Neuronal stem cell (in vitro differentiated cells): ENCODE data around the gene RAPGEF3.
A peak's percentile ranks its signal among the peaks of the same experiment; 100 is the strongest.

ENCODE experiments used
- DNase-seq: peaks from one replicate; pipeline ENCODE4 v3.0.0-alpha.2; 2013; ENCODE audit warnings: low spot score
- H2AFZ ChIP-seq: one replicate; pipeline ENCODE4 v1.6.1; 2013; ENCODE audit warnings: mild to moderate bottlenecking, low read length, inconsistent platforms
- H2AK5ac ChIP-seq: 2 replicates; pipeline ENCODE4 v1.6.1; 2013; ENCODE audit warnings: low read depth, mild to moderate bottlenecking, inconsistent platforms, low read length, moderate library complexity, mixed read lengths
- H2BK120ac ChIP-seq: 2 replicates; pipeline ENCODE4 v1.6.1; 2013; ENCODE audit warnings: low read depth, mild to moderate bottlenecking, inconsistent platforms, low read length, moderate library complexity, mixed read lengths
- H2BK12ac ChIP-seq: one replicate; pipeline ENCODE4 v1.6.1; 2013; ENCODE audit warnings: low read length, inconsistent platforms
- H2BK15ac ChIP-seq: 2 replicates; pipeline ENCODE4 v1.6.1; 2013; ENCODE audit warnings: mild to moderate bottlenecking, low read length, inconsistent platforms, mixed read lengths
- H2BK5ac ChIP-seq: one replicate; pipeline ENCODE4 v1.6.1; 2013; ENCODE audit warnings: inconsistent platforms, mild to moderate bottlenecking, low read length, moderate library complexity
- H3K14ac ChIP-seq: one replicate; pipeline ENCODE4 v1.6.1; 2013; ENCODE audit warnings: low read length, inconsistent platforms
- H3K18ac ChIP-seq: 2 replicates; pipeline ENCODE4 v1.6.1; 2013; ENCODE audit warnings: low read length, inconsistent platforms
- H3K23ac ChIP-seq: 2 replicates; pipeline ENCODE4 v1.6.1; 2013; ENCODE audit warnings: low read depth, mild to moderate bottlenecking, mixed read lengths, low read length, inconsistent platforms; ENCODE audit not compliant: poor library complexity
- H3K27ac ChIP-seq: replicated peaks from 3 replicates; pipeline ENCODE4 v1.5.1; 2013; ENCODE audit warnings: low read length, inconsistent platforms
- H3K27me3 ChIP-seq, 3 experiments: 2 replicates each; pipeline ENCODE4 v1.6.1; 2013; ENCODE audit warnings: low read length in 3 of 3, mild to moderate bottlenecking in 2 of 3, inconsistent platforms in 1 of 3, low read depth in 1 of 3, mixed read lengths in 1 of 3, moderate library complexity in 1 of 3; ENCODE audit not compliant: control insufficient read depth in 3 of 3, insufficient read depth in 3 of 3
- H3K36me3 ChIP-seq, 2 donors: replicated peaks in 1 of 2; 2 replicates each; pipeline ENCODE4 v1.6.1; 2013; ENCODE audit warnings: low read length in 2 of 2; ENCODE audit not compliant: control insufficient read depth in 2 of 2, insufficient read depth in 2 of 2
- H3K4ac ChIP-seq: 2 replicates; pipeline ENCODE4 v1.6.1; 2013; ENCODE audit warnings: inconsistent platforms, mild to moderate bottlenecking, low read length, moderate library complexity
- H3K4me1 ChIP-seq, 2 donors: 1 replicate in 1 of 2; 2 replicates in 1 of 2; pipeline ENCODE4 v1.6.1; 2013; ENCODE audit warnings: low read length in 2 of 2, low read depth in 1 of 2; ENCODE audit not compliant: control insufficient read depth in 2 of 2, insufficient read depth in 1 of 2
- H3K4me2 ChIP-seq: one replicate; pipeline ENCODE4 v1.6.1; 2013; ENCODE audit warnings: mild to moderate bottlenecking, low read length, inconsistent platforms; ENCODE audit not compliant: insufficient read depth, poor library complexity, severe bottlenecking
- H3K4me3 ChIP-seq, 2 donors: 2 replicates each; pipeline ENCODE4 v1.5.1; 2013; ENCODE audit warnings: low read length in 2 of 2, mild to moderate bottlenecking in 2 of 2, inconsistent platforms in 1 of 2, moderate library complexity in 1 of 2
- H3K79me1 ChIP-seq: one replicate; pipeline ENCODE4 v1.6.1; 2013; ENCODE audit warnings: low read depth, mild to moderate bottlenecking, inconsistent platforms, low read length, moderate library complexity
- H3K9ac ChIP-seq: one replicate; pipeline ENCODE4 v1.6.1; 2013; ENCODE audit warnings: mild to moderate bottlenecking, low read depth, low read length, inconsistent platforms; ENCODE audit not compliant: poor library complexity
- H3K9me3 ChIP-seq, 2 donors: replicated peaks in 1 of 2; 2 replicates each; pipeline versions ENCODE3 to v1.6.1; 2013; ENCODE audit warnings: low read length in 2 of 2, mild to moderate bottlenecking in 2 of 2, inconsistent platforms in 1 of 2, low read depth in 1 of 2, mixed read lengths in 1 of 2, moderate library complexity in 1 of 2; ENCODE audit not compliant: control insufficient read depth in 2 of 2, insufficient read depth in 1 of 2
- H4K8ac ChIP-seq: one replicate; pipeline ENCODE4 v1.6.1; 2013; ENCODE audit warnings: low read depth, mild to moderate bottlenecking, inconsistent platforms, low read length, moderate library complexity
- H4K91ac ChIP-seq: one replicate; pipeline ENCODE4 v1.6.1; 2013; ENCODE audit warnings: low read length, low read depth, mild to moderate bottlenecking, inconsistent platforms; ENCODE audit not compliant: poor library complexity
- WGBS, 2 donors: extraction: QIAGEN DNeasy Blood & Tissue Kit; methylation state at CpG; one replicate each; pipeline ENCODE4 v1.1.7; 2013; ENCODE audit warnings: missing lambda C conversion rate in 2 of 2, mixed read lengths in 1 of 2; ENCODE audit not compliant: insufficient read length in 2 of 2, insufficient replicate concordance in 1 of 2; ENCODE audit errors: extremely low coverage in 2 of 2; 5-methylcytosine and 5-hydroxymethylcytosine counted together

The RAPGEF3 gene

GRCh38 chr12:47751561-47751960 lies 7.1 kb downstream of the RAPGEF3 start:
- Histone ChIP-seq H3K23ac (peak overlapping the region; percentile 35), H4K91ac (no peak overlapping the region), H3K14ac (no peak overlapping the region), H2BK15ac (peak overlapping the region; percentile 42), H3K36me3 (no peaks in the 10 kb centered on the region), H3K79me1 (no peaks in the 10 kb centered on the region), H3K4ac (no peak overlapping the region), H3K9ac (no peak overlapping the region), H3K4me3 (peak overlapping the region in 1 of 2 donors; percentile 20), H3K4me1 (peaks cover 0 to 5% of the 10 kb centered on the region in 2 donors), H3K9me3 (no peaks in the 10 kb centered on the region), H4K8ac (no peak overlapping the region), H3K18ac (peak overlapping the region; percentile 39), H2BK120ac (no peak overlapping the region), H2BK12ac (no peak overlapping the region), H2AFZ (no peak overlapping the region), H3K27me3 (no peaks in the 10 kb centered on the region), H2AK5ac (peak overlapping the region; percentile 67), H3K27ac (no peak overlapping the region), H2BK5ac (no peak overlapping the region), H3K4me2 (no peak overlapping the region)
- WGBS, 2 donors, result no CpG with 5 or more reads among the region's 9 CpGs
- no peak for DNase-seq

DNA sequence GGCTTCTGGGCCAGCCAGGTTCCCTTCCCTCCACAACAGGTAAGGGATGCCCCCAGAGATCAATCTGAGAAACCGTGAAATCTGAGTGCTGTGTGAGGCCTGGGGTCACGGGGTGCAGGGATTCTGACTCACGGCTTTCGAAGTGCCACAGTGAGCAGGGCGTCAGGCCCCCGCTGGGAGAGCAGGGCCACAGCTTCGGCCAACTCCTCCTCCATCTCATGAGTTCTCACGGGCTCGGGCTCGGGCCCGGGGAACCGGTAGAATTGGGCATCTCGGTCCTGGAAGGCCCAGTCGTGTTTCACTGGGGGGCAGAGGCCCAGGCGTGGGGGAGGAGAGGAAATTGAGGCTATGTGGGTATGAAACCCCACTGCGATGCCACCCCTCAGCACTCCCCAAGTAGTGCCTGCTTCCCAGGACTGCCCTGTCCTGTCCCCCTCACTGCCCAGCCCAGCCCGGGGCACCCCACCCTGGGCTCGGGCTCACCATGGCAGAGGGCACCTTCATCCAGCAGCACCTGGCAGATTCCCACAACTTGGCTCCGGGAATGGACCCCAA lies 7.7 kb downstream of the RAPGEF3 start:
- no CpG with 5 or more reads among the region's 19 CpGs for WGBS, 2 donors

GRCh38 chr12:47750229-47750798 lies 8.4 kb downstream of the RAPGEF3 start:
- Histone ChIP-seq H3K14ac (no peak overlapping the region), H2BK15ac (peak overlapping the region; percentile 24), H3K4me3 (no peak overlapping the region), H3K79me1 (no peaks in the 10 kb centered on the region), H4K91ac (no peak overlapping the region), H3K18ac (peak overlapping the region; percentile 69), H3K27ac (no peak overlapping the region), H3K4me1 (peaks cover 0 to 4% of the 10 kb centered on the region in 2 donors), H2BK120ac (no peak overlapping the region), H3K9me3 (no peaks in the 10 kb centered on the region), H2BK12ac (peak overlapping the region; percentile 36), H3K27me3 (no peaks in the 10 kb centered on the region), H2AFZ (no peak overlapping the region), H3K36me3 (no peaks in the 10 kb centered on the region), H3K9ac (peak overlapping the region; percentile 60), H3K4ac (no peak overlapping the region), H3K4me2 (no peak overlapping the region), H3K23ac (peak overlapping the region; percentile 86), H2BK5ac (no peak overlapping the region), H2AK5ac (no peak overlapping the region), H4K8ac (no peak overlapping the region)
- no CpG with 5 or more reads among the region's 10 CpGs for WGBS, 2 donors
- no peak for DNase-seq

More for the DNA sequence above, 7.7 kb downstream of the RAPGEF3 start:
- H2BK120ac ChIP-seq, result no peak overlapping the region
- no peak overlapping the region for H3K14ac ChIP-seq
- no peak overlapping the region for H2BK5ac ChIP-seq
- peak overlapping the region; percentile 42 for H2BK15ac ChIP-seq
- no peak overlapping the region for H3K4ac ChIP-seq
- H3K36me3 ChIP-seq, result no peaks in the 10 kb centered on the region
- DNase-seq, result no peak
- peaks cover 0 to under 1% of the 10 kb centered on the region in 2 donors for H3K4me1 ChIP-seq
- no peaks in the 10 kb centered on the region for H3K27me3 ChIP-seq
- no peak overlapping the region for H3K9ac ChIP-seq
- no peak overlapping the region for H3K4me3 ChIP-seq
- H2AK5ac ChIP-seq, result peak overlapping the region; percentile 67
- H3K27ac ChIP-seq, result no peak overlapping the region
- no peak overlapping the region for H2AFZ ChIP-seq
- no peaks in the 10 kb centered on the region for H3K79me1 ChIP-seq
- H3K23ac ChIP-seq, result no peak overlapping the region
- H2BK12ac ChIP-seq, result no peak overlapping the region
- no peak overlapping the region for H4K91ac ChIP-seq
- no peak overlapping the region for H3K4me2 ChIP-seq
- H3K9me3 ChIP-seq, result no peaks in the 10 kb centered on the region
- H3K18ac ChIP-seq, result peak overlapping the region; percentile 39
- no peak overlapping the region for H4K8ac ChIP-seq

- Histone ChIP-seq H4K91ac (no peak overlapping the region), H2AFZ (no peak overlapping the region), H2BK120ac (no peak overlapping the region), H3K14ac (no peak overlapping the region), H2BK5ac (no peak overlapping the region), H3K4me1 (peaks cover 0 to 13% of the 10 kb centered on the region in 2 donors), H3K4ac (no peak overlapping the region), H3K27me3 (no peaks in the 10 kb centered on the region), H3K9me3 (no peaks in the 10 kb centered on the region), H3K18ac (peak overlapping the region; percentile 11), H2AK5ac (peak overlapping the region; percentile 30), H3K23ac (peak overlapping the region; percentile 17), H2BK15ac (no peak overlapping the region), H2BK12ac (no peak overlapping the region), H3K79me1 (no peaks in the 10 kb centered on the region), H3K4me2 (no peak overlapping the region), H3K27ac (no peak overlapping the region), H3K9ac (peak overlapping the region; percentile 9), H3K36me3 (no peaks in the 10 kb centered on the region), H3K4me3 (no peak overlapping the region), H4K8ac (no peak overlapping the region)
- DNase-seq, result no peak
- no CpG with 5 or more reads among the region's 3 CpGs for WGBS, 2 donors
Measured at GRCh38 chr12:47748899-47749298, 9.8 kb downstream of the RAPGEF3 start.
